GM19397 (cell line): ENCODE results near the gene TRIO.

Experiments used
- ATAC-seq: cut with Tn5 transposase; IDR thresholded peaks from one replicate; pipeline ENCODE4 v1.9.1; 2021; ENCODE audit warnings: mild to moderate bottlenecking, moderate library complexity; ENCODE audit not compliant: unreplicated experiment

TRIO gene

GRCh38 chr5:14402424-14402823 is 259.3 kb downstream of the TRIO start:
- no peak for ATAC-seq

DNA sequence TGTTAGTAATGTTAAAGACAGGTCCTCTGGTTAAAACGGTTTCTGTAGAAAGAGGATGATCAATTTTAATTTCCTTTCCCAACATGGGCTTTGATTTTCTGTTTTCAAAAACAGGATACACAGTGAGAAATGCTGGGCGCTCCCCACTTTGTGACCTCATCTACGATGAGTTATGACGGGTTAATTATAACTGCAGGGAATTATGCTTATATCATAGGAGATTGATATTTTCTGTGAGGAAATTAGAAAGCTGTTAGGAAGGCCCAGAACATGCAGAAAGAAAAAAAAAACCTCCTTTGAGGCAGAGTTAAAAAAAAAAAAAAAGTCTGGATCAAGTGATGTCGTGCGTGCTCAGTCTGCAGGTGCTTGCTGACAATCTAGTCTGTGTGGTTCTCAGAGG is 261.6 kb downstream of the TRIO start:
- no peak for ATAC-seq

- ATAC-seq = no peak
These were observed 262.1 kb downstream of the TRIO start for GRCh38 chr5:14405267-14405666.

DNA sequence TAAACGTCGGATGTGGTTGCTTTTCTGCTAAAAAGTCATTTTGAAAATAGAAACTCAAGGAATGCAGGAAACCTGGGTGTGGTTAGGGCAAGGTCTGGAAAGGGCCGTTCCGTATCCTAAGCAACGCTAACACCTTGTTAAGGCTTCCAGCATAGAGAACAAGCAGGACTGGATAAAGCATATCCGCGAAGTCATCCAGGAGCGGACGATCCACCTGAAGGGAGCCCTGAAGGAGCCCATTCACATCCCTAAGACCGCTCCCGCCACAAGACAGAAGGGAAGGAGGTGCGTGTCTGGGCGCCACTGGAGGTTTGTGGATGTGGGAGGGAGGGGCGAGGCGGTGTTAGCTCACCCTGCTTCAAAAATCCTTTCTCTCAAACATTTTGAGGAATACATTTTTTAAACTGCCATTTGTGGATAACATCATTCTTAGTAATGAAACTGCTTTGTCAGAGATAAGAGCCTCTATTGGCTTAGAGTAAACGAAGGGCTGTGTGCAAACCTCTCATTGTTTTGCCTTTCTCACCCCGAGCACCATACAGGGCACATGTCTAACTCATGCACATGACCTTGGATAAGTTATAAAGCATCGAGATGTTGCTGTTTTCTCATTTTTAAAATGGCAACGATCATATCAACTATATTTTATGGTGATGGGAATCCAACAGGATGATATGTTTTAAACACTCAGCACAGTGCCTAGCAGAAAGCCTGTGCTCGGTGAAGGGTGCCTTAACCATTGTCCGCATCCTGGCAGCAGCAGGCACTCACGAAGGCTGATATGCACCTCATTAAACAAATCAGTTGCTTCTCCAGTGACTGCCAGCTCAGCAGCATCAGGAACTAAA is 262.8 kb downstream of the TRIO start:
- ATAC-seq = no peak

GRCh38 chr5:14406554-14406849 is 263.4 kb downstream of the TRIO start:
- ATAC-seq = no peak

- ATAC-seq = no peak
These were observed 263.9 kb downstream of the TRIO start for GRCh38 chr5:14407051-14407450.

- ATAC-seq = no peak
These were observed 264.6 kb downstream of the TRIO start for GRCh38 chr5:14407746-14408175.

GRCh38 chr5:14408969-14409586 is 265.9 kb downstream of the TRIO start:
- ATAC-seq = no peak

GRCh38 chr5:14410068-14410393 is 266.9 kb downstream of the TRIO start:
- no peak for ATAC-seq

- ATAC-seq = no peak
These were observed 267.5 kb downstream of the TRIO start for GRCh38 chr5:14410394-14411201.

GRCh38 chr5:14411216-14411615 is 268.1 kb downstream of the TRIO start:
- ATAC-seq = no peak

- ATAC-seq = no peak
These were observed 270.2 kb downstream of the TRIO start for GRCh38 chr5:14413331-14413750.

GRCh38 chr5:14414007-14414406 is 270.9 kb downstream of the TRIO start:
- ATAC-seq = no peak

- no peak for ATAC-seq
These were observed 271.5 kb downstream of the TRIO start for GRCh38 chr5:14414656-14415023.

- ATAC-seq = no peak
These were observed 272.0 kb downstream of the TRIO start for GRCh38 chr5:14415024-14415697.

DNA sequence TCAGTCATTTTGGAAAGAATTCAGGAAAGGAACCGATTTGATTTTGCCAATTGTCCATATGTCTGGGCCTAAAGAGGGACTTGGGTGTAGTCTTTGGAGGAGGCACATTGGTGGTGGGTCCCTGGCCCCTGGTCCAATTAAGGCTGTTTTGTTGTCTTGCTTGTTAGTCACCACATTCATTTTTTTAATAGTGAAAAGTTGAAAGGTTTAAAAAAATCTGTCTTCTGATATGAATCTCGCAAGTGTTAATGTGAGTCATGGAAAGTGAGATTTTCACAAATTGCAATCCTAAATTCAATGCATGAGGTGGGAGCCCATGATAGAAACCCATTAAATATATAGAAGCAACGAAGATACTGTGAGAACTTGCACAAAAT is 272.5 kb downstream of the TRIO start:
- ATAC-seq = no peak

DNA sequence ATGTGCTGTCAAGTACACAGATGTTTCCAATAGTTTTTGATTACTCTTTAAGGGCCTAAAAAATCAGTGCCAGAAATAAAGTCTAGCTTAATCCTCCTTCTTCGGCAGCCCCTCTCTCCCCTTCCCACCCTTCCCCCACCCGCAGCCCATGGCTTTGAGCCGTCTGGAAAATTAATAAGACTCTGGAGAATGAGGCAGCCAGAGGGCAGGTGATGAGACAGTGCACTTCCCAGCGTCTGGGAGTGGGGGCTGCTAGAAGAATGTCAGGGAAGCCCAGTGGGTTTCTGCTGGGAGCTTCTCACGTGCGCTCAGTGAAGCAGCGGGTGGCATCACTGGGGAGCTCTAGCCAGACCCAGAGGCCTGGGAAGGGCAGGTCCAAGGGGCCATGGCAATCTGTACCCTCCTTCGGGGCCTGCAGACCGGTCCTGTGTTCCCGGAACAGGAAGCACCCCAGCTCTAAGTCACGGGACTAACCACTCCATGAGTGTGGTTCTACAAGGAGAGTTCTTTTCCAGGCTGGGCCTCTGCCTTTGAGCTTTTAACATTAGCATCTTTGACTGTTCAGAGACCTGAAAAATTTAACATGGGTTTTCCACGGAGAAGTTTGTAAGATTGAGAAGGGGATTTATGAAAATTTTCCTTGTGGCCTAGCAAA is 273.6 kb downstream of the TRIO start:
- ATAC-seq = no peak

DNA sequence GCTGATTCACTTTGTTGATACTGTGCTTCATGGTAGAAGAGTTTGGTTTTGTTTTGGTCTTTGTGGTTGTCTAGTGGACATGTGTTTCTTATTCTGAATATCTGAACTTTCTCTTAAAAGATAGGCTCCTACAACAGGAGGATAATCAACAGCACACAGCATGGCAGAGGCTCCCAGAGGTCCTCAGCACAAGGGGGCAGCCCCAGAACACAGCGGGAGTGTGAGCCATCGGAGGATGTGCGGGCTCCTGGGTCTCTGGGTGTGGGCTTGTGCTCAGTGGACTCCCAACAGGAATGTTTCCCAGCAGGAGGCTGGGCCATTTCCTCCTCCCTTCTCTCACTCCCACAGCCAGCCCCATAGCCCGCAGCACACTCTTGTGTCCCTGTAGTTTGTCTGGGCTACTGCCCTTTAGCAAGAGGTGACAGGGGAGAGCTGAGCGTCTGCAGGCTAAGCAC is 274.2 kb downstream of the TRIO start:
- ATAC-seq = no peak

DNA sequence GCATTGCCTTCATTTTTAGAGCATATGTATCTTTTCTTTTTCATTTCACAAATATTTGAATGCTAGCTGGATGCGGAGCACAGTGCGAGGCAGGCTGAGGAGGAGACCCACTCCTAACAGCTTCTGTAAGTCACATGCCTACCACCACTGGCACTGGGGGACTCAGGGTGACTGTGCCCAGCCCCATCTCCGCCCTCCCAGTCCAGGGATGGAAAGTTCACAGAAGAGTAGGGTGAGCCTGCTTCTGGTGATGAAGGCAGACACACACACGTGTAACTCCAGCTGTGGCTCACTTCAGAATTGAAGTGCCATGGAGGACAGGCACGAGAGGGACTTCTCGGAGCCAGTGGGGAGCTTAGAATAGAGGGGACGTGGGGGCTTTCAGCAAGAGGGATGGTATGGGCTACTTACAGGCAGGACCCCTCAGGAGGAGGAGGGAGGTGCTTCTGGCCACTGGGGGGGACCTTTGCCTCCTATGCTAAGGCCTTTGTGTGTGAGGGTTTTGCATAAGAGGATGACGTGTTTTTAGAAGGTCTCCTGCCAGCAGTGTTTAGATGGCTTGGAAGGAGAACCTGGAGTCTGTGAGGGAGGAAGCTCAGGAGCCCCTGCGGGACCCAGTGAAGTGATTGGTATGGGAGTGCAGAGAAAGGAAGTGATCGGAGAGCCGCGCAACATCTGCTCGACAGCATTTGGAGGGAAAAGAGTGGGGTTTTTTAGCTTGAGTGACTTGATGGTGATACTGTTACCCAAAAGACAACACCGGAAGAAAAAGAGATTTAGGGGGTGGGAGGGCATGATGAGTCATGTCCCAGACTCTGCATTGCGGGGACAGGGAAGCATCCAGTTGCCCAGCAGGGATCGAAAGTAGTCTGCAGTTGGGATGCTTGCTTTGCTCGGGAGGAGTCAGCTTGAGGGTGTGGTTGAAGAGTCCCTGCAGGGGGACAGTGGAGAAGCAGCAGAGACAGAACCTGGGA is 274.9 kb downstream of the TRIO start:
- ATAC-seq = no peak

GRCh38 chr5:14419686-14420085 is 276.5 kb downstream of the TRIO start:
- ATAC-seq = no peak
